HepG2 (cell line): ENCODE measurements around the gene COMMD4. TPM values are rescaled to one million over a fixed set of nuclear protein-coding genes. Genes with fewer than 3 reads are reported as not detected.

ENCODE experiments used
- ATM ChIP-seq: fragments of 450-650 bp; IDR thresholded peaks from 2 replicates; pipeline ENCODE4 v1.7.1; 2017; ENCODE audit warnings: mild to moderate bottlenecking, borderline replicate concordance
- CBFB ChIP-seq: sonication (generic); formaldehyde crosslinking; IDR thresholded peaks from 2 replicates; pipeline ENCODE4 v1.4.0; 2020; ENCODE audit warnings: missing genetic modification reagents
- CC2D1A ChIP-seq: sonication (generic); formaldehyde crosslinking; IDR thresholded peaks from 2 replicates; pipeline ENCODE4 v1.8.1; 2023; ENCODE audit warnings: mild to moderate bottlenecking, missing genetic modification reagents
- FOXC1 ChIP-seq: sonication (generic); formaldehyde crosslinking; IDR thresholded peaks from 2 replicates; pipeline ENCODE4 v1.8.0; 2022; ENCODE audit warnings: mild to moderate bottlenecking, missing genetic modification reagents, borderline replicate concordance
- KAT8 ChIP-seq: IDR thresholded peaks from 2 replicates; pipeline ENCODE4 v1.6.1; 2016; ENCODE audit warnings: missing genetic modification reagents, missing compliant biosample characterization
- RXRB ChIP-seq: IDR thresholded peaks from 2 replicates; pipeline ENCODE4 v1.6.1; 2016; ENCODE audit warnings: borderline replicate concordance, missing genetic modification reagents, missing compliant biosample characterization
- ZNF563 ChIP-seq: sonication (generic); formaldehyde crosslinking; IDR thresholded peaks from 2 replicates; pipeline ENCODE4 v1.8.0; 2022; ENCODE audit warnings: mild to moderate bottlenecking, moderate library complexity, missing genetic modification reagents
- polyA plus RNA-seq, 8 experiments: library from polyadenylated mRNA; depleted of rRNA in 3 of 8; stranded (reverse) in 7 of 8; unstranded in 1 of 8; fragments of >200 nt; fragmentation: Illumina TruSeq in 4 of 8; extraction: Trizol in 4 of 8; gene quantifications; 2 replicates each; pipeline versions ENCODE4 v1.2.1 to v1.2.3, GENCODE V29; 2011 to 2016; ENCODE audit warnings: low read depth in 4 of 8, missing spikeins in 1 of 8, mixed read lengths in 1 of 8; ENCODE audit not compliant: insufficient read depth in 1 of 8
- total RNA-seq, 5 experiments: library from RNA; depleted of rRNA; stranded (reverse); fragments of >200 nt; fragmentation: Illumina TruSeq; extraction: Trizol; gene quantifications; 2 replicates each; pipeline ENCODE4 v1.2.3, GENCODE V29; 2016; ENCODE audit warnings: low read depth in 1 of 5
- TF ChIP-seq, protein P1 (sequence below): sonication (generic); formaldehyde crosslinking; IDR thresholded peaks from 2 replicates; pipeline ENCODE4 v1.4.0; 2020; ENCODE audit warnings: missing genetic modification reagents
- TF ChIP-seq, protein P2 (sequence below): sonication (generic); formaldehyde crosslinking; IDR thresholded peaks from 2 replicates; pipeline ENCODE4 v1.5.0; 2020; ENCODE audit warnings: mild to moderate bottlenecking, missing genetic modification reagents
- TF ChIP-seq, protein P3 (sequence below): sonication (generic); formaldehyde crosslinking; IDR thresholded peaks from 2 replicates; pipeline ENCODE4 v1.4.0; 2020; ENCODE audit warnings: missing genetic modification reagents
- TF ChIP-seq, protein P4 (sequence below), 2 experiments: fragments of 450-650 bp in 1 of 2; sonication (generic) in 1 of 2; formaldehyde crosslinking in 1 of 2; IDR thresholded peaks; 2 replicates each; pipeline versions ENCODE4 v1.6.1 to v1.8.0; 2016 to 2022; ENCODE audit warnings: antibody characterized with exemption in 1 of 2, mild to moderate bottlenecking in 1 of 2, missing genetic modification reagents in 1 of 2

Gene COMMD4
- total and polyA plus RNA-seq, 2 of the 13 experiments (the other 11 are each of a cell fraction or from before 2014, with no cell fraction given), result 45.8 to 89.9 TPM

DNA sequence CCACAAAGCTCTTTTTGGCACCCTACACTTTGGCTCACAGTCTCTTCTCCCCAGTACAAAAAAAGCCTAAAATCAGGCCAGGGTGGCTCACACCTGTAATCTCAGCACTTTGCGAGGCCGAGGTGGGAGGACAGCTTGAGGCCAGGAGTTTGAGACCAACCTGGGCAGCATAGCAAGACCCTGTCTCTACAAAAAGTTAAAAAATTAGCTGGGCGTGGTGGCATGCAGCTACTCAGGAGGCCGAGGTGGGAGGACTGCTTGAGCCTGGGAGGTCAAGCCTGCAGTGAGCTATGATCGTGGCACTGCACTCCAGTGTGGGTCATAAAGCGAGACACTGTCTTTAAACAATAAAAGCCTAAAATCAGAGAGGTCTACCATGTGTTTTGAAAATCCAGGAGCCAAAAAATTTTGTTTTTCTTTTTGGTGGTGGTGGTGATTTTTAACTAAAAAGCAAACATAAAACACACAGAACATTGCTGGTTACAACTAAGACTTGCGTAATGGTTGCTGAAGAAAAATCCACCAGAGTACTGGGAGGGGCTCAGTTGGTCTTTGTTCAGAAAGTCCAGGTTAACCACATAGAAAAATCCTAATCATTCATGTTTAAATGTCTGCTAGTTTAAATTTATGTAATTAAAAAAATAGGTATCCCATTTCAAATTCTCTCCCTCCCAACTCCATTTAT, 34.2 kb downstream of the COMMD4 start (continued):
- TF ChIP-seq, protein P1, sequence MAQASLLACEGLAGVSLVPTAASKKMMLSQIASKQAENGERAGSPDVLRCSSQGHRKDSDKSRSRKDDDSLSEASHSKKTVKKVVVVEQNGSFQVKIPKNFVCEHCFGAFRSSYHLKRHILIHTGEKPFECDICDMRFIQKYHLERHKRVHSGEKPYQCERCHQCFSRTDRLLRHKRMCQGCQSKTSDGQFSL (CRISPR knock-in tag), result no peak
- TF ChIP-seq, protein P2, sequence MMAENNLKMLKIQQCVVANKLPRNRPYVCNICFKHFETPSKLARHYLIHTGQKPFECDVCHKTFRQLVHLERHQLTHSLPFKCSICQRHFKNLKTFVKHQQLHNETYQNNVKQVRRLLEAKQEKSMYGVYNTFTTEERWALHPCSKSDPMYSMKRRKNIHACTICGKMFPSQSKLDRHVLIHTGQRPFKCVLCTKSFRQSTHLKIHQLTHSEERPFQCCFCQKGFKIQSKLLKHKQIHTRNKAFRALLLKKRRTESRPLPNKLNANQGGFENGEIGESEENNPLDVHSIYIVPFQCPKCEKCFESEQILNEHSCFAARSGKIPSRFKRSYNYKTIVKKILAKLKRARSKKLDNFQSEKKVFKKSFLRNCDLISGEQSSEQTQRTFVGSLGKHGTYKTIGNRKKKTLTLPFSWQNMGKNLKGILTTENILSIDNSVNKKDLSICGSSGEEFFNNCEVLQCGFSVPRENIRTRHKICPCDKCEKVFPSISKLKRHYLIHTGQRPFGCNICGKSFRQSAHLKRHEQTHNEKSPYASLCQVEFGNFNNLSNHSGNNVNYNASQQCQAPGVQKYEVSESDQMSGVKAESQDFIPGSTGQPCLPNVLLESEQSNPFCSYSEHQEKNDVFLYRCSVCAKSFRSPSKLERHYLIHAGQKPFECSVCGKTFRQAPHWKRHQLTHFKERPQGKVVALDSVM (CRISPR knock-in tag), result peak; percentile 99
- no peak for TF ChIP-seq RXRB (CRISPR knock-in tag)
- TF ChIP-seq CBFB (CRISPR knock-in tag), result no peak
- TF ChIP-seq ZNF563 (CRISPR knock-in tag), result no peak
- TF ChIP-seq, protein P3, sequence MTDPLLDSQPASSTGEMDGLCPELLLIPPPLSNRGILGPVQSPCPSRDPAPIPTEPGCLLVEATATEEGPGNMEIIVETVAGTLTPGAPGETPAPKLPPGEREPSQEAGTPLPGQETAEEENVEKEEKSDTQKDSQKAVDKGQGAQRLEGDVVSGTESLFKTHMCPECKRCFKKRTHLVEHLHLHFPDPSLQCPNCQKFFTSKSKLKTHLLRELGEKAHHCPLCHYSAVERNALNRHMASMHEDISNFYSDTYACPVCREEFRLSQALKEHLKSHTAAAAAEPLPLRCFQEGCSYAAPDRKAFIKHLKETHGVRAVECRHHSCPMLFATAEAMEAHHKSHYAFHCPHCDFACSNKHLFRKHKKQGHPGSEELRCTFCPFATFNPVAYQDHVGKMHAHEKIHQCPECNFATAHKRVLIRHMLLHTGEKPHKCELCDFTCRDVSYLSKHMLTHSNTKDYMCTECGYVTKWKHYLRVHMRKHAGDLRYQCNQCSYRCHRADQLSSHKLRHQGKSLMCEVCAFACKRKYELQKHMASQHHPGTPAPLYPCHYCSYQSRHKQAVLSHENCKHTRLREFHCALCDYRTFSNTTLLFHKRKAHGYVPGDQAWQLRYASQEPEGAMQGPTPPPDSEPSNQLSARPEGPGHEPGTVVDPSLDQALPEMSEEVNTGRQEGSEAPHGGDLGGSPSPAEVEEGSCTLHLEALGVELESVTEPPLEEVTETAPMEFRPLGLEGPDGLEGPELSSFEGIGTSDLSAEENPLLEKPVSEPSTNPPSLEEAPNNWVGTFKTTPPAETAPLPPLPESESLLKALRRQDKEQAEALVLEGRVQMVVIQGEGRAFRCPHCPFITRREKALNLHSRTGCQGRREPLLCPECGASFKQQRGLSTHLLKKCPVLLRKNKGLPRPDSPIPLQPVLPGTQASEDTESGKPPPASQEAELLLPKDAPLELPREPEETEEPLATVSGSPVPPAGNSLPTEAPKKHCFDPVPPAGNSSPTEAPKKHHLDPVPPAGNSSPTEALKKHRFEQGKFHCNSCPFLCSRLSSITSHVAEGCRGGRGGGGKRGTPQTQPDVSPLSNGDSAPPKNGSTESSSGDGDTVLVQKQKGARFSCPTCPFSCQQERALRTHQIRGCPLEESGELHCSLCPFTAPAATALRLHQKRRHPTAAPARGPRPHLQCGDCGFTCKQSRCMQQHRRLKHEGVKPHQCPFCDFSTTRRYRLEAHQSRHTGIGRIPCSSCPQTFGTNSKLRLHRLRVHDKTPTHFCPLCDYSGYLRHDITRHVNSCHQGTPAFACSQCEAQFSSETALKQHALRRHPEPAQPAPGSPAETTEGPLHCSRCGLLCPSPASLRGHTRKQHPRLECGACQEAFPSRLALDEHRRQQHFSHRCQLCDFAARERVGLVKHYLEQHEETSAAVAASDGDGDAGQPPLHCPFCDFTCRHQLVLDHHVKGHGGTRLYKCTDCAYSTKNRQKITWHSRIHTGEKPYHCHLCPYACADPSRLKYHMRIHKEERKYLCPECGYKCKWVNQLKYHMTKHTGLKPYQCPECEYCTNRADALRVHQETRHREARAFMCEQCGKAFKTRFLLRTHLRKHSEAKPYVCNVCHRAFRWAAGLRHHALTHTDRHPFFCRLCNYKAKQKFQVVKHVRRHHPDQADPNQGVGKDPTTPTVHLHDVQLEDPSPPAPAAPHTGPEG, result no peak
- no peak for TF ChIP-seq ATM
- no peak for TF ChIP-seq FOXC1 (CRISPR knock-in tag)
- no peak for TF ChIP-seq KAT8
- TF ChIP-seq, protein P4, sequence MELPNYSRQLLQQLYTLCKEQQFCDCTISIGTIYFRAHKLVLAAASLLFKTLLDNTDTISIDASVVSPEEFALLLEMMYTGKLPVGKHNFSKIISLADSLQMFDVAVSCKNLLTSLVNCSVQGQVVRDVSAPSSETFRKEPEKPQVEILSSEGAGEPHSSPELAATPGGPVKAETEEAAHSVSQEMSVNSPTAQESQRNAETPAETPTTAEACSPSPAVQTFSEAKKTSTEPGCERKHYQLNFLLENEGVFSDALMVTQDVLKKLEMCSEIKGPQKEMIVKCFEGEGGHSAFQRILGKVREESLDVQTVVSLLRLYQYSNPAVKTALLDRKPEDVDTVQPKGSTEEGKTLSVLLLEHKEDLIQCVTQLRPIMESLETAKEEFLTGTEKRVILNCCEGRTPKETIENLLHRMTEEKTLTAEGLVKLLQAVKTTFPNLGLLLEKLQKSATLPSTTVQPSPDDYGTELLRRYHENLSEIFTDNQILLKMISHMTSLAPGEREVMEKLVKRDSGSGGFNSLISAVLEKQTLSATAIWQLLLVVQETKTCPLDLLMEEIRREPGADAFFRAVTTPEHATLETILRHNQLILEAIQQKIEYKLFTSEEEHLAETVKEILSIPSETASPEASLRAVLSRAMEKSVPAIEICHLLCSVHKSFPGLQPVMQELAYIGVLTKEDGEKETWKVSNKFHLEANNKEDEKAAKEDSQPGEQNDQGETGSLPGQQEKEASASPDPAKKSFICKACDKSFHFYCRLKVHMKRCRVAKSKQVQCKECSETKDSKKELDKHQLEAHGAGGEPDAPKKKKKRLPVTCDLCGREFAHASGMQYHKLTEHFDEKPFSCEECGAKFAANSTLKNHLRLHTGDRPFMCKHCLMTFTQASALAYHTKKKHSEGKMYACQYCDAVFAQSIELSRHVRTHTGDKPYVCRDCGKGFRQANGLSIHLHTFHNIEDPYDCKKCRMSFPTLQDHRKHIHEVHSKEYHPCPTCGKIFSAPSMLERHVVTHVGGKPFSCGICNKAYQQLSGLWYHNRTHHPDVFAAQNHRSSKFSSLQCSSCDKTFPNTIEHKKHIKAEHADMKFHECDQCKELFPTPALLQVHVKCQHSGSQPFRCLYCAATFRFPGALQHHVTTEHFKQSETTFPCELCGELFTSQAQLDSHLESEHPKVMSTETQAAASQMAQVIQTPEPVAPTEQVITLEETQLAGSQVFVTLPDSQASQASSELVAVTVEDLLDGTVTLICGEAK (IDR thresholded peaks at IDR 0.05), result no peak
- TF ChIP-seq, protein P4 (CRISPR knock-in tag; IDR thresholded peaks at IDR 0.05), result no peak
- no peak for TF ChIP-seq CC2D1A (CRISPR knock-in tag)
